WTC11 (cell line): ENCODE results near the gene MRPL44. TPM values are rescaled to one million over a fixed set of nuclear protein-coding genes. Genes with fewer than 3 reads are reported as not detected.

Experiments used
- ATF1 ChIP-seq: sonication (generic); formaldehyde crosslinking; IDR thresholded peaks from 2 replicates; pipeline ENCODE4 v1.8.1; 2023; ENCODE audit warnings: mild to moderate bottlenecking, moderate library complexity, missing genetic modification reagents
- CBFB ChIP-seq: sonication (generic); formaldehyde crosslinking; IDR thresholded peaks from 2 replicates; pipeline ENCODE4 v1.8.1; 2022; ENCODE audit warnings: mild to moderate bottlenecking, low read depth, missing genetic modification reagents
- CDX4 ChIP-seq: fragments of 250-450 bp; sonication (Bioruptor Pico); IDR thresholded peaks from 2 replicates; pipeline ENCODE4 v1.9.0; 2021; ENCODE audit warnings: moderate library complexity, mild to moderate bottlenecking, inconsistent platforms, borderline replicate concordance
- CREB1 ChIP-seq: sonication (generic); formaldehyde crosslinking; IDR thresholded peaks from 2 replicates; pipeline ENCODE4 v1.8.0; 2023; ENCODE audit warnings: mild to moderate bottlenecking, missing genetic modification reagents
- ESRRA ChIP-seq: sonication (generic); formaldehyde crosslinking; IDR thresholded peaks from 2 replicates; pipeline ENCODE4 v1.8.1; 2022; ENCODE audit warnings: mild to moderate bottlenecking, missing genetic modification reagents, borderline replicate concordance
- JAZF1 ChIP-seq: fragments of 250-450 bp; sonication (Bioruptor Pico); IDR thresholded peaks from 2 replicates; pipeline ENCODE4 v1.9.0; 2021; ENCODE audit warnings: moderate library complexity, mild to moderate bottlenecking, inconsistent platforms
- JUN ChIP-seq: sonication (generic); formaldehyde crosslinking; IDR thresholded peaks from 2 replicates; pipeline ENCODE4 v1.8.0; 2023; ENCODE audit warnings: mild to moderate bottlenecking, missing genetic modification reagents
- NFE2L1 ChIP-seq: sonication (generic); formaldehyde crosslinking; IDR thresholded peaks from 2 replicates; pipeline ENCODE4 v1.8.1; 2023; ENCODE audit warnings: missing genetic modification reagents
- NR3C1 ChIP-seq: sonication (generic); formaldehyde crosslinking; conservative IDR thresholded peaks from 2 replicates; pipeline ENCODE4 v1.8.1; 2023; ENCODE audit warnings: low read depth, mild to moderate bottlenecking, missing genetic modification reagents
- OVOL2 ChIP-seq: fragments of 250-450 bp; sonication (Bioruptor Pico); IDR thresholded peaks from 2 replicates; pipeline ENCODE4 v1.9.0; 2021; ENCODE audit warnings: mild to moderate bottlenecking, borderline replicate concordance
- RORB ChIP-seq: fragments of 250-450 bp; sonication (Bioruptor Pico); IDR thresholded peaks from 2 replicates; pipeline ENCODE4 v1.9.0; 2021; ENCODE audit warnings: mild to moderate bottlenecking
- SP1 ChIP-seq: sonication (generic); formaldehyde crosslinking; conservative IDR thresholded peaks from 2 replicates; pipeline ENCODE4 v1.8.1; 2022; ENCODE audit warnings: missing genetic modification reagents
- TCF7 ChIP-seq: sonication (generic); formaldehyde crosslinking; IDR thresholded peaks from 2 replicates; pipeline ENCODE4 v1.8.0; 2022; ENCODE audit warnings: mild to moderate bottlenecking, low read depth, missing genetic modification reagents, moderate library complexity
- TP53 ChIP-seq: sonication (generic); formaldehyde crosslinking; IDR thresholded peaks from 2 replicates; pipeline ENCODE4 v1.8.1; 2023; ENCODE audit warnings: mild to moderate bottlenecking, missing genetic modification reagents
- ZNF138 ChIP-seq: sonication (generic); formaldehyde crosslinking; conservative IDR thresholded peaks from 2 replicates; pipeline ENCODE4 v1.8.1; 2022; ENCODE audit warnings: mild to moderate bottlenecking, moderate library complexity, missing genetic modification reagents
- ZNF263 ChIP-seq: sonication (generic); formaldehyde crosslinking; IDR thresholded peaks from 2 replicates; pipeline ENCODE4 v1.8.1; 2022; ENCODE audit warnings: low read depth, mild to moderate bottlenecking, moderate library complexity, missing genetic modification reagents
- total RNA-seq: library from RNA; stranded (reverse); gene quantifications from 3 replicates; pipeline ENCODE4 v1.2.3, GENCODE V29; 2021
- TF ChIP-seq, protein P1 (sequence below): sonication (generic); formaldehyde crosslinking; IDR thresholded peaks from 2 replicates; pipeline ENCODE4 v1.8.0; 2023; ENCODE audit warnings: mild to moderate bottlenecking, missing genetic modification reagents
- TF ChIP-seq, protein P2 (sequence below): sonication (generic); formaldehyde crosslinking; IDR thresholded peaks from 2 replicates; pipeline ENCODE4 v1.8.0; 2022; ENCODE audit warnings: missing genetic modification reagents
- TF ChIP-seq, protein P3 (sequence below): sonication (generic); formaldehyde crosslinking; IDR thresholded peaks from 2 replicates; pipeline ENCODE4 v1.8.1; 2022; ENCODE audit warnings: mild to moderate bottlenecking, missing genetic modification reagents, moderate library complexity, borderline replicate concordance
- TF ChIP-seq, protein P4 (sequence below): sonication (generic); formaldehyde crosslinking; IDR thresholded peaks from 2 replicates; pipeline ENCODE4 v1.8.1; 2022; ENCODE audit warnings: mild to moderate bottlenecking, moderate library complexity, missing genetic modification reagents
- TF ChIP-seq, protein P5 (sequence below): fragments of 250-450 bp; sonication (Bioruptor Pico); IDR thresholded peaks from 2 replicates; pipeline ENCODE4 v2.1.2; 2022; ENCODE audit warnings: mild to moderate bottlenecking, moderate library complexity
- TF ChIP-seq, protein P6 (sequence below): sonication (generic); formaldehyde crosslinking; IDR thresholded peaks from 2 replicates; pipeline ENCODE4 v1.8.0; 2022; ENCODE audit warnings: mild to moderate bottlenecking, missing genetic modification reagents
- TF ChIP-seq, protein P7 (sequence below): sonication (generic); formaldehyde crosslinking; conservative IDR thresholded peaks from 2 replicates; pipeline ENCODE4 v1.8.1; 2023; ENCODE audit warnings: mild to moderate bottlenecking, low read depth, missing genetic modification reagents, moderate library complexity

MRPL44 gene
- total RNA-seq, 1 experiment from 2014 or later, result 55.3 TPM

GRCh38 chr2:223957092-223957851 is at the start of gene MRPL44 (continued):
- peak; percentile 67; the same call in 1 of the 2 replicates for TF ChIP-seq TP53 (CRISPR knock-in tag)
- TF ChIP-seq TCF7 (CRISPR knock-in tag), result no peak
- TF ChIP-seq ZNF138 (CRISPR knock-in tag), result peak; percentile 85; the same call in 1 of the 2 replicates
- TF ChIP-seq, protein P1, sequence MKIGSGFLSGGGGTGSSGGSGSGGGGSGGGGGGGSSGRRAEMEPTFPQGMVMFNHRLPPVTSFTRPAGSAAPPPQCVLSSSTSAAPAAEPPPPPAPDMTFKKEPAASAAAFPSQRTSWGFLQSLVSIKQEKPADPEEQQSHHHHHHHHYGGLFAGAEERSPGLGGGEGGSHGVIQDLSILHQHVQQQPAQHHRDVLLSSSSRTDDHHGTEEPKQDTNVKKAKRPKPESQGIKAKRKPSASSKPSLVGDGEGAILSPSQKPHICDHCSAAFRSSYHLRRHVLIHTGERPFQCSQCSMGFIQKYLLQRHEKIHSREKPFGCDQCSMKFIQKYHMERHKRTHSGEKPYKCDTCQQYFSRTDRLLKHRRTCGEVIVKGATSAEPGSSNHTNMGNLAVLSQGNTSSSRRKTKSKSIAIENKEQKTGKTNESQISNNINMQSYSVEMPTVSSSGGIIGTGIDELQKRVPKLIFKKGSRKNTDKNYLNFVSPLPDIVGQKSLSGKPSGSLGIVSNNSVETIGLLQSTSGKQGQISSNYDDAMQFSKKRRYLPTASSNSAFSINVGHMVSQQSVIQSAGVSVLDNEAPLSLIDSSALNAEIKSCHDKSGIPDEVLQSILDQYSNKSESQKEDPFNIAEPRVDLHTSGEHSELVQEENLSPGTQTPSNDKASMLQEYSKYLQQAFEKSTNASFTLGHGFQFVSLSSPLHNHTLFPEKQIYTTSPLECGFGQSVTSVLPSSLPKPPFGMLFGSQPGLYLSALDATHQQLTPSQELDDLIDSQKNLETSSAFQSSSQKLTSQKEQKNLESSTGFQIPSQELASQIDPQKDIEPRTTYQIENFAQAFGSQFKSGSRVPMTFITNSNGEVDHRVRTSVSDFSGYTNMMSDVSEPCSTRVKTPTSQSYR (CRISPR knock-in tag), result no peak
- no peak for TF ChIP-seq ZNF263 (CRISPR knock-in tag)
- peak; percentile 99 for TF ChIP-seq SP1
- no peak for TF ChIP-seq RORB (CRISPR knock-in tag)
- peak; percentile 69; the same call in 1 of the 2 replicates for TF ChIP-seq CBFB (CRISPR knock-in tag)
- TF ChIP-seq, protein P2, sequence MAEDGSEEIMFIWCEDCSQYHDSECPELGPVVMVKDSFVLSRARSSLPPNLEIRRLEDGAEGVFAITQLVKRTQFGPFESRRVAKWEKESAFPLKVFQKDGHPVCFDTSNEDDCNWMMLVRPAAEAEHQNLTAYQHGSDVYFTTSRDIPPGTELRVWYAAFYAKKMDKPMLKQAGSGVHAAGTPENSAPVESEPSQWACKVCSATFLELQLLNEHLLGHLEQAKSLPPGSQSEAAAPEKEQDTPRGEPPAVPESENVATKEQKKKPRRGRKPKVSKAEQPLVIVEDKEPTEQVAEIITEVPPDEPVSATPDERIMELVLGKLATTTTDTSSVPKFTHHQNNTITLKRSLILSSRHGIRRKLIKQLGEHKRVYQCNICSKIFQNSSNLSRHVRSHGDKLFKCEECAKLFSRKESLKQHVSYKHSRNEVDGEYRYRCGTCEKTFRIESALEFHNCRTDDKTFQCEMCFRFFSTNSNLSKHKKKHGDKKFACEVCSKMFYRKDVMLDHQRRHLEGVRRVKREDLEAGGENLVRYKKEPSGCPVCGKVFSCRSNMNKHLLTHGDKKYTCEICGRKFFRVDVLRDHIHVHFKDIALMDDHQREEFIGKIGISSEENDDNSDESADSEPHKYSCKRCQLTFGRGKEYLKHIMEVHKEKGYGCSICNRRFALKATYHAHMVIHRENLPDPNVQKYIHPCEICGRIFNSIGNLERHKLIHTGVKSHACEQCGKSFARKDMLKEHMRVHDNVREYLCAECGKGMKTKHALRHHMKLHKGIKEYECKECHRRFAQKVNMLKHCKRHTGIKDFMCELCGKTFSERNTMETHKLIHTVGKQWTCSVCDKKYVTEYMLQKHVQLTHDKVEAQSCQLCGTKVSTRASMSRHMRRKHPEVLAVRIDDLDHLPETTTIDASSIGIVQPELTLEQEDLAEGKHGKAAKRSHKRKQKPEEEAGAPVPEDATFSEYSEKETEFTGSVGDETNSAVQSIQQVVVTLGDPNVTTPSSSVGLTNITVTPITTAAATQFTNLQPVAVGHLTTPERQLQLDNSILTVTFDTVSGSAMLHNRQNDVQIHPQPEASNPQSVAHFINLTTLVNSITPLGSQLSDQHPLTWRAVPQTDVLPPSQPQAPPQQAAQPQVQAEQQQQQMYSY, result peak; percentile 26; the same call in 1 of the 2 replicates
- no peak for TF ChIP-seq JAZF1 (CRISPR knock-in tag)
- TF ChIP-seq, protein P3, sequence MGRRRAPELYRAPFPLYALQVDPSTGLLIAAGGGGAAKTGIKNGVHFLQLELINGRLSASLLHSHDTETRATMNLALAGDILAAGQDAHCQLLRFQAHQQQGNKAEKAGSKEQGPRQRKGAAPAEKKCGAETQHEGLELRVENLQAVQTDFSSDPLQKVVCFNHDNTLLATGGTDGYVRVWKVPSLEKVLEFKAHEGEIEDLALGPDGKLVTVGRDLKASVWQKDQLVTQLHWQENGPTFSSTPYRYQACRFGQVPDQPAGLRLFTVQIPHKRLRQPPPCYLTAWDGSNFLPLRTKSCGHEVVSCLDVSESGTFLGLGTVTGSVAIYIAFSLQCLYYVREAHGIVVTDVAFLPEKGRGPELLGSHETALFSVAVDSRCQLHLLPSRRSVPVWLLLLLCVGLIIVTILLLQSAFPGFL (CRISPR knock-in tag), result no peak
- no peak for TF ChIP-seq OVOL2 (CRISPR knock-in tag)
- no peak; the same call in 1 of the 2 replicates for TF ChIP-seq JUN
- no peak for TF ChIP-seq CDX4 (CRISPR knock-in tag)
- TF ChIP-seq NFE2L1 (CRISPR knock-in tag), result 0 out of 2 replicates have a peak, but pooled peaks have one; percentile 31
- TF ChIP-seq, protein P4, sequence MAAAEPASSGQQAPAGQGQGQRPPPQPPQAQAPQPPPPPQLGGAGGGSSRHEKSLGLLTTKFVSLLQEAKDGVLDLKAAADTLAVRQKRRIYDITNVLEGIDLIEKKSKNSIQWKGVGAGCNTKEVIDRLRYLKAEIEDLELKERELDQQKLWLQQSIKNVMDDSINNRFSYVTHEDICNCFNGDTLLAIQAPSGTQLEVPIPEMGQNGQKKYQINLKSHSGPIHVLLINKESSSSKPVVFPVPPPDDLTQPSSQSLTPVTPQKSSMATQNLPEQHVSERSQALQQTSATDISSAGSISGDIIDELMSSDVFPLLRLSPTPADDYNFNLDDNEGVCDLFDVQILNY (CRISPR knock-in tag), result no peak
- TF ChIP-seq, protein P5, sequence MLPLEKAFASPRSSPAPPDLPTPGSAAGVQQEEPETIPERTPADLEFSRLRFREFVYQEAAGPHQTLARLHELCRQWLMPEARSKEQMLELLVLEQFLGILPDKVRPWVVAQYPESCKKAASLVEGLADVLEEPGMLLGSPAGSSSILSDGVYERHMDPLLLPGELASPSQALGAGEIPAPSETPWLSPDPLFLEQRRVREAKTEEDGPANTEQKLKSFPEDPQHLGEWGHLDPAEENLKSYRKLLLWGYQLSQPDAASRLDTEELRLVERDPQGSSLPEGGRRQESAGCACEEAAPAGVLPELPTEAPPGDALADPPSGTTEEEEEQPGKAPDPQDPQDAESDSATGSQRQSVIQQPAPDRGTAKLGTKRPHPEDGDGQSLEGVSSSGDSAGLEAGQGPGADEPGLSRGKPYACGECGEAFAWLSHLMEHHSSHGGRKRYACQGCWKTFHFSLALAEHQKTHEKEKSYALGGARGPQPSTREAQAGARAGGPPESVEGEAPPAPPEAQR, result no peak
- TF ChIP-seq NR3C1 (CRISPR knock-in tag), result peak; percentile 95
- TF ChIP-seq, protein P6, sequence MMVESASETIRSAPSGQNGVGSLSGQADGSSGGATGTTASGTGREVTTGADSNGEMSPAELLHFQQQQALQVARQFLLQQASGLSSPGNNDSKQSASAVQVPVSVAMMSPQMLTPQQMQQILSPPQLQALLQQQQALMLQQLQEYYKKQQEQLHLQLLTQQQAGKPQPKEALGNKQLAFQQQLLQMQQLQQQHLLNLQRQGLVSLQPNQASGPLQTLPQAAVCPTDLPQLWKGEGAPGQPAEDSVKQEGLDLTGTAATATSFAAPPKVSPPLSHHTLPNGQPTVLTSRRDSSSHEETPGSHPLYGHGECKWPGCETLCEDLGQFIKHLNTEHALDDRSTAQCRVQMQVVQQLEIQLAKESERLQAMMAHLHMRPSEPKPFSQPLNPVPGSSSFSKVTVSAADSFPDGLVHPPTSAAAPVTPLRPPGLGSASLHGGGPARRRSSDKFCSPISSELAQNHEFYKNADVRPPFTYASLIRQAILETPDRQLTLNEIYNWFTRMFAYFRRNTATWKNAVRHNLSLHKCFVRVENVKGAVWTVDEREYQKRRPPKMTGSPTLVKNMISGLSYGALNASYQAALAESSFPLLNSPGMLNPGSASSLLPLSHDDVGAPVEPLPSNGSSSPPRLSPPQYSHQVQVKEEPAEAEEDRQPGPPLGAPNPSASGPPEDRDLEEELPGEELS (CRISPR knock-in tag), result peak; percentile 88
- peak; percentile 89; the same call in 1 of the 2 replicates for TF ChIP-seq ATF1 (CRISPR knock-in tag)
- TF ChIP-seq, protein P7, sequence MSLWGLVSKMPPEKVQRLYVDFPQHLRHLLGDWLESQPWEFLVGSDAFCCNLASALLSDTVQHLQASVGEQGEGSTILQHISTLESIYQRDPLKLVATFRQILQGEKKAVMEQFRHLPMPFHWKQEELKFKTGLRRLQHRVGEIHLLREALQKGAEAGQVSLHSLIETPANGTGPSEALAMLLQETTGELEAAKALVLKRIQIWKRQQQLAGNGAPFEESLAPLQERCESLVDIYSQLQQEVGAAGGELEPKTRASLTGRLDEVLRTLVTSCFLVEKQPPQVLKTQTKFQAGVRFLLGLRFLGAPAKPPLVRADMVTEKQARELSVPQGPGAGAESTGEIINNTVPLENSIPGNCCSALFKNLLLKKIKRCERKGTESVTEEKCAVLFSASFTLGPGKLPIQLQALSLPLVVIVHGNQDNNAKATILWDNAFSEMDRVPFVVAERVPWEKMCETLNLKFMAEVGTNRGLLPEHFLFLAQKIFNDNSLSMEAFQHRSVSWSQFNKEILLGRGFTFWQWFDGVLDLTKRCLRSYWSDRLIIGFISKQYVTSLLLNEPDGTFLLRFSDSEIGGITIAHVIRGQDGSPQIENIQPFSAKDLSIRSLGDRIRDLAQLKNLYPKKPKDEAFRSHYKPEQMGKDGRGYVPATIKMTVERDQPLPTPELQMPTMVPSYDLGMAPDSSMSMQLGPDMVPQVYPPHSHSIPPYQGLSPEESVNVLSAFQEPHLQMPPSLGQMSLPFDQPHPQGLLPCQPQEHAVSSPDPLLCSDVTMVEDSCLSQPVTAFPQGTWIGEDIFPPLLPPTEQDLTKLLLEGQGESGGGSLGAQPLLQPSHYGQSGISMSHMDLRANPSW, result 0 out of 2 replicates have a peak, but pooled peaks have one; percentile 67
- TF ChIP-seq ESRRA (CRISPR knock-in tag), result peak; percentile 83
- TF ChIP-seq CREB1 (CRISPR knock-in tag), result no peak
